GM19193 (cell line): ENCODE results near the gene TFAP2E.
A peak's percentile ranks its signal among the peaks of the same experiment; 100 is the strongest.

Experiments
- POLR2A ChIP-seq: IDR thresholded peaks from 4 replicates; pipeline ENCODE4 v1.6.1; 2011; ENCODE audit not compliant: insufficient read depth, insufficient read length; ENCODE audit errors: extremely low read depth

Gene TFAP2E

GRCh38 chr1:35577071-35577998, 4.2 kb downstream of the TFAP2E start:
- TF ChIP-seq POLR2A = peak; percentile 61

DNA sequence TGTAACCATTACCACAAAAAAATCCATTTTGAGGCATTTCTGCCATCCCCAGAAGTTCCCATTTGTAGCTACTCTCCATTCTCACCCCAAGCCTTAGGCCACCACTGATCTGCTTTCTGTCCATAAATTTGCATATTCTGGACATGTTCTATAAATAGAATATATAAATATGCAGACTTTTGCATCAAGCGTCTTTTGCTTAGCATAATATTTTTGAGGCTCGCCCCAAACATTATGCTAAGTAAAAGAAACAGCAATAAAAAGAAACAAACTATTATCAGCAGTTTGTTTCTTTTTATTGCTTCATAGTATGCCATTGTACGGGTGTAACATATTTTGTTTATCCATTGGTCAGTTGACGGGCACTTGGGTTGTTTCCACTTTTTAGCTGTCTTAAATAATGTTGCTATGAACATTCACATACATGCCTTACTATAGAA, 7.9 kb downstream of the TFAP2E start:
- no peak for TF ChIP-seq POLR2A

GRCh38 chr1:35585281-35585680, 12.2 kb downstream of the TFAP2E start:
- TF ChIP-seq POLR2A = no peak

- TF ChIP-seq POLR2A = no peak
Observed at GRCh38 chr1:35586808-35587207, 13.7 kb downstream of the TFAP2E start.

- TF ChIP-seq POLR2A = no peak
Observed at GRCh38 chr1:35587736-35588135, 14.6 kb downstream of the TFAP2E start.

GRCh38 chr1:35588197-35588910, 15.2 kb downstream of the TFAP2E start:
- no peak for TF ChIP-seq POLR2A

DNA sequence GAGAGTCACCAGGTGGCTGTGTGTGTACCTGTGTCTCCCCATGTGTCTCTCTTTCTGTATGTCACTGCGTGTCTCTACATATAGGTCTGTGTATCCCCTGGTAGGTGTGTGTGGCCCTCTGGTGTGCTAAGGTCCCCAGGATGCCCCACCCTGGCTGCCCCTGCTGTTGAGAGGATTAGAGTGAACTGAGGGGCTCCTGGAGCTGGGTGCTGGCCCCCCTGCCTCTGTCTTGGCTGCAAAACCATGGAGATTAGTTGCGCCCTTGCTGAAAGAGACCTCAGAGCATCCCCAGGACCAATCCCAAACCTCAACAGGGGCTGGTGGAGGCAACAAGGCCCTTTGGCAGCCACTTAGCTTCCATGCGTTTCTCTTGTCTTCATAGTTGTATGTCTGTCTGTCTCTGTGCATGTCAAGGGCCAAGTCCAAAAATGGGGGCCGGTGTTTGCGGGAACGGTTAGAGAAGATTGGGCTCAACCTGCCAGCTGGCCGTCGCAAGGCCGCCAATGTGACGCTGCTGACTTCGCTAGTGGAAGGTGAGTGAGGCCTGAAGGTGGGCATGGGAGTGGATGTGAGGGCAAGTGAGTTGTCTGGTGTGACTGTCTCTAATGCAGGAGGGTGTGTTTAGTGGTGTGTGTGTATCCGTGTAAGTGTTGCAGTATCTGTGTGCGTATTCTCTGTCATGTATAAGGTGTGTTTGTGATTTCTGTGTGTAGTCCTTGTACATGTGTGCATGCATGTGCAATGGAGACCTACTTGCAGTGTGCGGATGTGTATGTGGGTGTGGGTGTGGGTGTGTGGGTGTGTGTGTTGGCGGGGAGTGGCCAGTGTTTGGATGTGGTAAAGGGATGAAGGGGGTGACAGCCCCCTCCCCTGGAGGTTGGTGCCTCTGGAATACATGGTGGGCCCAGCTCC, 16.7 kb downstream of the TFAP2E start:
- TF ChIP-seq POLR2A = no peak

GRCh38 chr1:35590476-35591040, 17.4 kb downstream of the TFAP2E start:
- no peak for TF ChIP-seq POLR2A

DNA sequence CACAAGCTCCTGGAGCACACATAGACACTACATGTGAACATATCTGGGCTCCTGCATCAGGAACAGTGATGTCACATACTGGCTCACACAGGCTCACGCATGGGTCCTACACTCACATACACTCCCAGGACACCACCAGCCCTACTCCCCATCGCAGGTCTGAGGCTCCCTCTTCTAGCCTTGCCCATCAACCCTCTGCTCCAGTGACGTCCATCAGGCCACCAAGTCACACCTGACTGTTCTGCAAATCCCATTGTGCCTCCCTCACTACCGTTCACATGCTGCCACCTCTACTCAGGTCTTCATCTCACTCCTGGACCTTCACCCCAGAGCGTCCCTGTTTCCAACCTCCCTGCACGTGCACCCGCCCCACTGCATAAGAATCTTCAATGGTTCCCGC, 18.1 kb downstream of the TFAP2E start:
- TF ChIP-seq POLR2A = no peak

DNA sequence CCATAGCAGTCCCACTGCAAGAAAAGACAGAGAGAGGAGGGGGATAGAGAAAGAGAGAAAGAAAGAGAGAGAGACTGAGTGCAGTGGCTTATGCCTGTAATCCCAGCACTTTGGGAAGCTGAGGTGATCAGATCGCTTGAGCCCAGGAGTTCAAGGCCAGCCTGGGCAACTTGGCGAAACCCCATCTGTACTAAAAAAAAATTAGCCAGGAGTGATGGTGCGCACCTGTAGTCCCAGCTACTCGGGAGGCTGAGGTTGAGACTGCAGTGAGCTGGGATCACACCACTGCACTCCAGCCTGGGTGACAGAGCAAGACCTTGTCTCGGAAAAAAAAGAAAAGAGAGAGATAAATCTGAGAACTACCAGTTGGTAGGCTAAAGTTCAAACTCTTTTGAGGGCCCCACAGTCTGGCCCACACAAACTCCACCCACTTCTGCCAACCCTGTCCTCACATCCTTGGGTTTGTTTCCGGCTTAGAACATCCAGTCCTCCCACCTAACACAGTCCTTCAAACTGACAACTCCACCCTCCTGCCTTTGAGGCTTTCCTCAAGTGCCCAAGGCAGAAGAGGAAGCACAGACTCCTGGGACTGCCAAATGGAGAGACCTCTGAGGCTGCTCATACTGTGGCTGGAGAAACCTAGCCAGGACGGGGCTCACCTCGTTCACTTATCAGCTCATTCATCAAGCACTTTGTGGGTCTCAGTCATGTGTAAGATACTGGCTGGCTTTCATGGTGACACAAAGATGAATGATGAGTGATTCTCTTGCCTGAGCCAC, 20.1 kb downstream of the TFAP2E start:
- no peak for TF ChIP-seq POLR2A

- TF ChIP-seq POLR2A = no peak
Observed at GRCh38 chr1:35594005-35594760, 21.1 kb downstream of the TFAP2E start.

DNA sequence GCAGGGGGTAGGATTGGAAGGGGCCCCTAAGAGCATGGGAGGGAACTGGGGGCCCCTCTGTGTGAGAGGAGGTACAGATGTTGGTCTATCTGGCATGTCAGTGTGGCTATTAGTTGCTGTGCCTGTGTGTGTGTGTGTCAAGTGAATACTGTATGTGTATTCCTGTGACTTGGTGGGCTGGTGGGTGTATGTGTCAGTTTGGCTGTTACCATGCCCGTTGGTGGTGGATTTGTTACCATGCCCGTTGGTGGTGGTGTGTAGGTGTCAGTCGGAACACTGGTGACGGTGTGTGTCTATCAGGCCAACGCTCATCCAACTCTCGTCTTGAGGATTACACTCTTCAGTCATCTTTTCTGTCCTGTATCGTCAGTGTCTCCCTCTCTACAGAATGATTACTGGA, 22.6 kb downstream of the TFAP2E start:
- TF ChIP-seq POLR2A = no peak

GRCh38 chr1:35597870-35598269, 24.8 kb downstream of the TFAP2E start:
- no peak for TF ChIP-seq POLR2A
